Measurements from ENCODE around the gene RDH8.

The RDH8 gene

GRCh38 chr19:10037367-10037766 is 24.1 kb downstream of the RDH8 start:
- no peak for DNase-seq (ENCODE audit: low read depth in 2 of 2)

- DNase-seq (ENCODE audit: low read depth in 2 of 2): no peak
These were observed 24.5 kb downstream of the RDH8 start for GRCh38 chr19:10037809-10038208.

- DNase-seq (ENCODE audit: low read depth in 2 of 2): no peak
These were observed 30.1 kb downstream of the RDH8 start for GRCh38 chr19:10043286-10043927.

- DNase-seq (ENCODE audit: low read depth in 2 of 2): no peak
These were observed 31.1 kb downstream of the RDH8 start for GRCh38 chr19:10044390-10044789.

- no peak for DNase-seq (ENCODE audit: low read depth in 2 of 2)
These were observed 32.1 kb downstream of the RDH8 start for GRCh38 chr19:10045371-10045770.

- DNase-seq (ENCODE audit: low read depth in 2 of 2): no peak
These were observed 36.3 kb downstream of the RDH8 start for GRCh38 chr19:10049626-10050025.

GRCh38 chr19:10052602-10053360 is 39.5 kb downstream of the RDH8 start:
- no peak for DNase-seq (ENCODE audit: low read depth in 2 of 2)

- no peak for DNase-seq (ENCODE audit: low read depth in 2 of 2)
These were observed 48.5 kb downstream of the RDH8 start for GRCh38 chr19:10061717-10062310.

- no peak for DNase-seq (ENCODE audit: low read depth in 2 of 2)
These were observed 54.9 kb downstream of the RDH8 start for GRCh38 chr19:10068205-10068604.

- no peak for DNase-seq (ENCODE audit: low read depth in 2 of 2)
These were observed 55.8 kb downstream of the RDH8 start for GRCh38 chr19:10069046-10069445.

- DNase-seq (ENCODE audit: low read depth in 2 of 2): no peak
These were observed 57.6 kb downstream of the RDH8 start for GRCh38 chr19:10070730-10071446.
